Activated CD8-positive, alpha-beta T cell treated with anti-CD3 and anti-CD28 coated beads for 36 hours (primary cell): Measurements from ENCODE around the gene RASGRP3. TPM values are rescaled to one million over a fixed set of nuclear protein-coding genes. Genes with fewer than 3 reads are reported as not detected.

Experiments
- ATAC-seq: fragments of 200-7000 bp; cut with Tn5 transposase; one replicate; pipeline ENCODE4 v1.10.0; 2021; ENCODE audit warnings: mild to moderate bottlenecking, moderate library complexity
- CTCF ChIA-PET: fragments of 350-600 bp; sonication (Branson Sonifier 250); formaldehyde crosslinking; loops from one replicate; lab custom pipeline; 2021; ENCODE audit warnings: antibody characterized with exemption; lab: Charles Lee
- POLR2A ChIA-PET: fragments of 350-600 bp; sonication (Branson Sonifier 250); formaldehyde crosslinking; loops from one replicate; lab custom pipeline; 2021; ENCODE audit warnings: antibody characterized with exemption; lab: Charles Lee
- DNase-seq: peaks from one replicate; pipeline ENCODE4 v3.0.0-alpha.2; 2020
- H3K27ac Mint-ChIP-seq: one replicate; pipeline ENCODE4 v1.8.0; 2021; ENCODE audit warnings: mild to moderate bottlenecking, mixed read lengths
- H3K27me3 Mint-ChIP-seq: one replicate; pipeline ENCODE4 v1.8.0; 2021; ENCODE audit warnings: mixed read lengths
- H3K36me3 Mint-ChIP-seq: one replicate; pipeline ENCODE4 v1.8.0; 2021; ENCODE audit warnings: low read depth, mixed read lengths
- H3K4me1 Mint-ChIP-seq: one replicate; pipeline ENCODE4 v1.8.0; 2021; ENCODE audit warnings: low read depth, mixed read lengths
- H3K4me3 Mint-ChIP-seq: one replicate; pipeline ENCODE4 v1.8.0; 2021; ENCODE audit warnings: mild to moderate bottlenecking, moderate library complexity, mixed read lengths
- H3K9me3 Mint-ChIP-seq: one replicate; pipeline ENCODE4 v1.8.0; 2021; ENCODE audit warnings: mixed read lengths
- CTCF ChIP-seq: fragments of 200-600 bp; IDR thresholded peaks from one replicate; pipeline ENCODE4 v1.8.0; 2022; ENCODE audit warnings: antibody characterized with exemption, mild to moderate bottlenecking
- intact Hi-C: fragments of 100-400 bp; cut with micrococcal nuclease; formaldehyde crosslinking; loops from one replicate; pipeline ENCODE4 v1.10.0; 2022
- total RNA-seq, 2 experiments: library from RNA; stranded (reverse); gene quantifications; one replicate each; pipeline ENCODE4 v1.2.3, GENCODE V29; 2021

Gene RASGRP3
- total RNA-seq, 2 experiments from 2014 or later: 0.98 to 1.6 TPM

GRCh38 chr2:33560017-33560416 is 83.6 kb downstream of the RASGRP3 start:
- Mint-ChIP-seq H3K4me1 (no peaks in the 10 kb centered on the region), H3K27ac (no peak overlapping the region), H3K4me3 (no peak overlapping the region), H3K36me3 (peaks cover 8% of the 10 kb centered on the region), H3K9me3 (no peaks in the 10 kb centered on the region), H3K27me3 (no peaks in the 10 kb centered on the region)
- intact Hi-C loops: no loop called here
- no peak for ATAC-seq
- no peak for DNase-seq
- CTCF ChIA-PET: no interaction called here
- POLR2A ChIA-PET: no interaction called here
- no peak for TF ChIP-seq CTCF

- no peaks in the 10 kb centered on the region for H3K4me1 Mint-ChIP-seq
- no peaks in the 10 kb centered on the region for H3K9me3 Mint-ChIP-seq
- H3K4me3 Mint-ChIP-seq: no peak overlapping the region
- no peaks in the 10 kb centered on the region for H3K27me3 Mint-ChIP-seq
- no peak for TF ChIP-seq CTCF
- no peak overlapping the region for H3K27ac Mint-ChIP-seq
- ATAC-seq: no peak
- POLR2A ChIA-PET: no interaction called here
- no peak for DNase-seq
- CTCF ChIA-PET: interaction anchor here (1.5 kb wide), 1 partner anchor 22 kb away, joined by 4 read pairs; no protein-coding TSS in a partner anchor
- intact Hi-C loops: no loop called here
- H3K36me3 Mint-ChIP-seq: peaks cover 8% of the 10 kb centered on the region
Observed at GRCh38 chr2:33561872-33562271, 85.4 kb downstream of the RASGRP3 start.

- no peaks in the 10 kb centered on the region for H3K36me3 Mint-ChIP-seq
- POLR2A ChIA-PET: no interaction called here
- no peak for TF ChIP-seq CTCF
- CTCF ChIA-PET: no interaction called here
- no peak for ATAC-seq
- intact Hi-C loops: no loop called here
- H3K9me3 Mint-ChIP-seq: no peaks in the 10 kb centered on the region
- no peak overlapping the region for H3K27ac Mint-ChIP-seq
- H3K4me3 Mint-ChIP-seq: no peak overlapping the region
- no peaks in the 10 kb centered on the region for H3K27me3 Mint-ChIP-seq
- H3K4me1 Mint-ChIP-seq: peaks cover 5% of the 10 kb centered on the region
- DNase-seq: no peak
Observed at GRCh38 chr2:33570681-33571080, 94.2 kb downstream of the RASGRP3 start.

- intact Hi-C loops: no loop called here
- ChIA-PET POLR2A (no interaction called here), CTCF (interaction anchor here (1.4 kb wide), 1 partner anchor 9 kb away, joined by 10 read pairs; no protein-coding TSS in a partner anchor)
- Mint-ChIP-seq H3K36me3 (no peaks in the 10 kb centered on the region), H3K27ac (no peak overlapping the region), H3K4me1 (peaks cover 5% of the 10 kb centered on the region), H3K4me3 (no peak overlapping the region), H3K9me3 (no peaks in the 10 kb centered on the region), H3K27me3 (no peaks in the 10 kb centered on the region)
- ATAC-seq (no peak), DNase-seq (no peak)
- TF ChIP-seq CTCF: no peak
Observed at GRCh38 chr2:33573657-33574056, 97.2 kb downstream of the RASGRP3 start.

- ChIA-PET CTCF (interaction anchor here (0.6 kb wide), 1 partner anchor 27 kb away, joined by 3 read pairs; no protein-coding TSS in a partner anchor), POLR2A (no interaction called here)
- Mint-ChIP-seq H3K4me1 (peaks cover 4% of the 10 kb centered on the region), H3K27me3 (no peaks in the 10 kb centered on the region), H3K9me3 (no peaks in the 10 kb centered on the region), H3K4me3 (no peak overlapping the region), H3K27ac (no peak overlapping the region), H3K36me3 (peaks cover 5% of the 10 kb centered on the region)
- TF ChIP-seq CTCF: no peak
- intact Hi-C loops: no loop called here
- ATAC-seq (no peak), DNase-seq (no peak)
Observed at GRCh38 chr2:33577084-33577483, 100.6 kb downstream of the RASGRP3 start.
